Dedifferentiated amniotic fluid mesenchymal stem cell (primary cell): ENCODE results near the gene ECM1.

ENCODE experiments used
- DNase-seq: peaks from one replicate; pipeline ENCODE4 v3.0.0-alpha.2; 2016; ENCODE audit errors: extremely low spot score

Gene ECM1

GRCh38 chr1:150507912-150508864 is at the start of gene ECM1:
Gene ECM1 (plus strand): TSS chr1:150508109. CDS start chr1:150508210, 101 bp downstream.
- DNase-seq = peak; percentile 69

DNA sequence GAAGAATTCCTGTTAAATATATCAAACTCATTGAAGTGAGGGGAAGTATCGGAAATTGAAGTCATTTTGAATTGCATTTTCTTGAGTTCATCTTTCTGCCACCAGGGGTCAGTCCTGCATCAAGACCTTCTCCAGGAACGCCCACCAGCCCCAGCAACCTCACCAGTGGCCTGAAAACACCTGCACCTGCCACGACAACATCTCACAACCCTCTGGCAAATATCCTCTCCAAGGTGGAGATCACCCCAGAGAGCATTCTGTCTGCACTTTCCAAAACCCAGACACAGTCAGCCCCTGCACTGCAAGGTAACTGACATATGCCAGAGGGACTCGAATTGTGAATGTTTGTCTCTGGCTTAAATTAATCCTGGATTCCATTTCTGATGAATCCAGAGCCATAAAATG is 43.5 kb upstream of the ECM1 start:
- peak; percentile 31 for DNase-seq

DNA sequence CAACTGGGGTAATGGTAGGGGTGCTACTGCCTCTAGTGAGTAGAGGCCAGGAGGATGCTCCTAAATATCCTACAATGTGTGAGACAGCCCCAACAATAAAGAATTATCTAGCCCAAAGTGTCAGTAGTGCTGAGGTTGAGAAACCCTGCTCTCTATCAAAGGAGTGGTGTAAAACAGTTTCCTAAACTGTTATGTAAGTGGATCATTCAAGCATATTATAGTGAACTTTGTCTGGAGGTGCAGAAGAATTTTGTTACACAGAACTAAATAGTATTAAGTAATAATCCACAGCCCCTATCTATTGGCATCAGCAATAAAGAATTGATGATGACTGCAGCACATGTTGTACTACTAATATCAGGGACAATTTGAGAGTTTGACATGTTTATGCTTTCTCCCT is 40.9 kb upstream of the ECM1 start:
- DNase-seq = no peak

- no peak for DNase-seq
These were observed 38.6 kb upstream of the ECM1 start for GRCh38 chr1:150469291-150469690.

DNA sequence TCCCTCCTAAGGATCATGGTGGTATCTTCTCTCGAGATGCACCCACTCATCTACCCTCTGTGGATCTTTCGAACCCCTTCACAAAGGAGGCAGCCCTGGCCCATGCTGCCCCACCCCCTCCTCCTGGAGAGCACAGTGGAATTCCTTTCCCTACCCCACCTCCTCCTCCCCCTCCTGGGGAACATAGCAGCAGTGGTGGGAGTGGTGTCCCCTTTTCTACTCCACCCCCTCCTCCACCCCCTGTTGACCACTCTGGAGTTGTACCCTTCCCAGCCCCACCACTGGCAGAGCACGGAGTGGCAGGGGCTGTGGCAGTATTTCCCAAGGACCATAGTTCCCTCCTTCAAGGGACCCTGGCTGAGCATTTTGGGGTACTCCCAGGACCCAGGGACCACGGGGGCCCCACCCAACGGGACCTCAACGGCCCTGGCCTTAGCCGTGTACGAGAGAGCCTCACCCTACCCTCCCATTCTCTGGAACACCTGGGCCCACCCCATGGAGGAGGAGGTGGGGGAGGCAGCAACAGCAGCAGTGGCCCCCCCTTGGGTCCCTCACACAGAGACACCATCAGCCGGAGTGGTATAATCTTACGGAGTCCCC is 35.2 kb upstream of the ECM1 start:
- DNase-seq = no peak

DNA sequence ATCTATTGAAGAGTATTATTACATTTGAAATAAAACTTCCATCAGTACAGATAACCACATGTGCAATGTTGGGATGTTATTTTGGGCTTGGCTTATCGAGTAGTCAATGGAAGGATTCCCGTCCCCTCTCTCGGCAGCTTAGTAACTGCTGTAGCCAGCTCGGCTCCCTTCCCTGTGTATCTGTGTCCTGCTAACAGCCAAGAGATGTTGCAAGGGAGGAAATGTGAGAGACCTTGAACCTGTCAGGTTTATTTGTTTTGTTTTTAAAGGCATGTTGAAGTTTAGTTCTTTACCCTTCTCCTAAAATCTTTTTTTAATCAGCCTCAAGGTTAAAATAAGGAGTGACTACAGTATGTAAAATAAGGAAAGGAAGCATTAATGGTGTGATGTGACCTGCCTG is 34.2 kb upstream of the ECM1 start:
- no peak for DNase-seq

DNA sequence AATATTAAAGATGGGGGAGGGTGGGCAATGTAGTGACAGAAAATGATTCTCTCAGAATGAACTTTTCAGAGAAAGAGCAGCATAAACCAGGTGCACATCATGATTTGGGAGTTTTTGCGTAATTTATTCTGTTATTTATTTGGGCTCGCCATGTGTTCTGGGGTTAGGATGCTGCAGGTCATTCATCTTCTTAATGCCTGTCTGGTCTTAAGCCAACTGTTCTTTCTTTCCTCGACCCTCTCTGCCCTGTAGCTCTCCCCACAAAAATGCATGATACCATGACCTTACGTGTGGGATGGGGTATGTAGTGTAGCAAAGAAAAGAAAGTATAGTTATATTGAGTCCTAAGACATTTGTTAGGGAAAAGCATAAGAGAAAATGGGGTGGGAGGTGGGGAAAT is 33.0 kb upstream of the ECM1 start:
- DNase-seq = no peak

GRCh38 chr1:150476754-150477153 is 31.2 kb upstream of the ECM1 start:
- DNase-seq = no peak

DNA sequence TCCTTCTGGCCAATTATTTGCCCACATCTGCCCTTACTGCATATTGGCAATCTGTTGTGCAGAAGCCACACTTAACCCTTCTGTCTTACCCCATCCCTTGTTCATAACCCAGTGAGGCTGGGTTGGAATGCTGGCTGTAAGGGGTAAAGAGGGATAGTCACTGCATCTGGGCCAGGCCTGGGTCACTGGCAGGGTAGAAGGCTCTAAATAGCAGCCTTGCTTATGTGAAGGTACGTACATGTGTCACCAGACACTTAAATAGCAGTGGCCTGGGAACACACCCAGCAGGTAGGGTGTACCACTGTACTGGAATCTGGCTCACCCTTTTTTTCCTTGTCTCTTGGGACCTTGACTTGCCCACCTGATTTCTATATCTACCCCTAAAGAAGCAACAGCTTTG is 30.6 kb upstream of the ECM1 start:
- DNase-seq = no peak

- no peak for DNase-seq
These were observed 30.2 kb upstream of the ECM1 start for GRCh38 chr1:150477733-150478132.

DNA sequence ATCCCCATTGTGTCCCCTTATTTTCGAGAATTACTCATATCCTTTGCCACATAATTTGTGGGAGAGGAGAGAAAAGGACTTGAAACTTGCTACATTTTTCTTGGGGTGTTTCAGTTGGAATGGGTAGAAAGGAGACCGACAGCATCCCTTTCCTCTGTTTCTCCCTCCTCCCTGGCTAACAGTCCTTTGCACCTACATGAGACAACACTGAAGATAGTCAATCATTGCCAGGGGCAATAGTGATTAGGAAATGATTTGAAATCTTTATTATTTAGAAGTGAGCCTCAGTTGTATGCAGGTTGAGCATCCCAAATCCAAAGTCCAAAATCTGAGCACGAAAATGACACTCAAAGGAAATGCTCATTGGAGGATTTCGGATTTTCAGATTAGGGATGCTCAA is 28.5 kb upstream of the ECM1 start:
- DNase-seq = no peak

DNA sequence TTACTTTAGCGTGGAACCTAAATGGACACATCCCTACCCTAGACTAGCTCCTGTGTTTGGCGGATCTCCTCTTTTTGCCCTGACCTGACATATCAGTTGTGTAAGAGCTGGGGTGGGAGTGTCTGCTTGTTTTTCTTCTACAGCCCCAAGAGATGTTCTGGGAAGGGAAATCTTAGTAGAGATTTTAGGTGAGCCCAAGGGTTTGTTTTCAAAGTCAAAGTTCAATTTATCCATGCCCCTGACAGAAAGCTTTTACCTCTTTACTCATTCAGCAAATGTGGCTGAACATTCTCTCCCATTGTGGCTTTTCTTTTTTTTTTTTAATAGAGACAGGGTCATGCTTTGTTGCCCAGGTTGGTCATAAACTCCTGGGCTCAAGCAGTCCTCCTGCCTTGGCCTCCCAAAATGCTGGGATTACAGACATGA is 28.0 kb upstream of the ECM1 start:
- no peak for DNase-seq

DNA sequence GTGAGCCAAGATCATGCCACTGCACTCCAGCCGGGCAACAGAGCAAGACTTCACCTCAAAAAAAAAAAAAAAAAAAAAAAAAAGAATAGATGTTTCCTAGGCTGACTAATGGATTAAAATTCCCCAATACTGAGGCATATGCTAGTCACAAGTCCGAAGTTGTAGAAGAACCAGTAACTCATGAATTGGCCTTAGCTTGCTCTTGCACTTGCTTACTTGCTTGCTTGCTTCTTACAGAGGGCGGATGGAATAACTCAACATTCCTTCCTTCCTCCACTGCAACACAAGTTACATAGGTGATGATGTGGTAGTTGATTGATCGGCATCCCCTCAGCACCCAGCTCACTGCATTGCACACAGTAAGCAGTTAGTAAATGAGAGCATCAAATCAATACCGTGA is 23.5 kb upstream of the ECM1 start:
- DNase-seq = no peak

GRCh38 chr1:150484861-150485260 is 23.0 kb upstream of the ECM1 start:
- no peak for DNase-seq

GRCh38 chr1:150486966-150487762 is 20.7 kb upstream of the ECM1 start, which contains the start of gene TARS2:
Gene TARS2 (plus strand): TSS chr1:150487419. CDS start chr1:150487451, 32 bp downstream.
- DNase-seq = peak; percentile 99

- no peak for DNase-seq
These were observed 20.2 kb upstream of the ECM1 start for GRCh38 chr1:150487763-150488115.

GRCh38 chr1:150493175-150493574 is 14.7 kb upstream of the ECM1 start:
- no peak for DNase-seq

DNA sequence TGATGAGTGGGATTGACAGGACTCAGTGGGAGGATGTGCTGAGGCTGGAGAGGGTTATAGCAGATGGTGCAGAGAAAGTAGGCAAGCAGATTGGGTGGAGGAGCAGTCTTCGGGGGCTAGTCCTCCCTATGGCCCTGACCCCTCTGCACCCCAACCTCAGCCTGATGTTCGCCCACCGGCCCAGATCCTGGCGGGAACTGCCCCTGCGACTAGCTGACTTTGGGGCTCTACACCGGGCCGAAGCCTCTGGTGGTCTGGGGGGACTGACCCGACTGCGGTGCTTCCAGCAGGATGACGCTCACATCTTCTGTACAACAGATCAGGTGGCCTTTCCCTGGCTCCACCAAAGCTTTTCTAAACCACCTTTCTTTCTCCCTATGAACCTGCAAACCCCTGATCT is 9.6 kb upstream of the ECM1 start:
- no peak for DNase-seq

- no peak for DNase-seq
These were observed 2.5 kb upstream of the ECM1 start for GRCh38 chr1:150505431-150505830.

DNA sequence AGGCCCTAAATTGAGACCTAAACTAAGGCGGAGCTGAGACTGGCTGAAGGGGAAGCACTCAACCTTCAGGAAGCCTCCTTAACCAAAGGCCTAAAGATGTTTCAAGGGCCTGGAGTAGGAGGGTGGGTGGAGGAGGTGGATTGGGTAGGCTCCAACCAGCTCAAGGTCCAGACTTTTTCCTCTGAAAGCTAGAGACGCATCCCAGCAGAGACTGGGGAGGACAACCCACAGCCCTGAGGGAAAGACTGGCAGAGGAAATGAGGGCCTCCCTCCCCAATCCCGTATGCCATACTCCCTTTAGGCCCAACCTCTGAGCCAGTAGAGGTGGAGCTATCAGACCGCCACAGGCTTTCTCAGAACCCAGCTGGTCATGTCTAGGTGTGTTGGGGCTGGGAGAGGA is 1.1 kb downstream of the ECM1 start:
- DNase-seq = no peak

DNA sequence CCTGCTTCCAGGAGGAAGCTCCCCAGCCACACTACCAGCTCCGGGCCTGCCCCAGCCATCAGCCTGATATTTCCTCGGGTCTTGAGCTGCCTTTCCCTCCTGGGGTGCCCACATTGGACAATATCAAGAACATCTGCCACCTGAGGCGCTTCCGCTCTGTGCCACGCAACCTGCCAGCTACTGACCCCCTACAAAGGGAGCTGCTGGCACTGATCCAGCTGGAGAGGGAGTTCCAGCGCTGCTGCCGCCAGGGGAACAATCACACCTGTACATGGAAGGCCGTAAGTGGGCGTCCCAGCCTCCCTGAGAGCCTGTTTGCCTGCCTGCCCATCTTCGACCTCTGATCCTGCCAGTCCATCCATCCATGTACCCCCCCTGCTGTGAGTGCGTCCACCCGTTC is 3.6 kb downstream of the ECM1 start:
- DNase-seq = peak; percentile 10

- DNase-seq = peak; percentile 13
These were observed 4.2 kb downstream of the ECM1 start for GRCh38 chr1:150511985-150512660.
